BJ (cell line): ENCODE measurements around the gene MMRN1. TPM values are rescaled to one million over a fixed set of nuclear protein-coding genes. Genes with fewer than 3 reads are reported as not detected.

Experiments
- CTCF ChIA-PET: fragments of 350-600 bp; formaldehyde crosslinking; extraction: SDS; loops from one replicate; lab custom pipeline; 2021; ENCODE audit warnings: antibody characterized with exemption, inconsistent platforms; lab: Yijun Ruan, JAX
- POLR2A ChIA-PET: fragments of 300-600 bp; sonication (Branson Sonifier 250); formaldehyde crosslinking; extraction: SDS; loops from one replicate; lab custom pipeline; 2021; ENCODE audit warnings: antibody characterized with exemption; lab: Charles Lee
- DNase-seq: peaks from one replicate; pipeline ENCODE4 v3.0.0-alpha.2; 2011; ENCODE audit warnings: low read depth
- H3K27me3 ChIP-seq: 2 replicates; pipeline ENCODE4 v1.6.0; 2011; ENCODE audit warnings: low read length; ENCODE audit not compliant: control insufficient read depth, insufficient read depth
- H3K36me3 ChIP-seq: 2 replicates; pipeline ENCODE4 v1.5.1; 2011; ENCODE audit warnings: low read length; ENCODE audit not compliant: control insufficient read depth, insufficient read depth
- H3K4me3 ChIP-seq: 2 replicates; pipeline ENCODE4 v1.5.1; 2011; ENCODE audit warnings: low read depth, mild to moderate bottlenecking, control low read depth, low read length
- CTCF ChIP-seq: IDR thresholded peaks from 2 replicates; pipeline ENCODE4 v1.5.1; 2011; ENCODE audit warnings: low read depth, mild to moderate bottlenecking, control low read depth, inconsistent platforms, low read length, moderate library complexity; ENCODE audit not compliant: insufficient read depth
- polyA plus RNA-seq: library from polyadenylated mRNA; depleted of rRNA; stranded (reverse); fragments of >200 nt; gene quantifications from 2 replicates; pipeline ENCODE4 v1.2.3, GENCODE V29; 2011

The MMRN1 gene
- polyA plus RNA-seq, 1 experiment: not detected

GRCh38 chr4:89879215-89879614 is 15.4 kb upstream of the MMRN1 start:
- CTCF ChIA-PET: interaction anchor here (0.8 to 1.0 kb wide), 3 partner anchors 9 to 222 kb away, joined by 3 to 4 read pairs (median 3); no protein-coding TSS in a partner anchor
- DNase-seq: no peak
- TF ChIP-seq CTCF: no peak

DNA sequence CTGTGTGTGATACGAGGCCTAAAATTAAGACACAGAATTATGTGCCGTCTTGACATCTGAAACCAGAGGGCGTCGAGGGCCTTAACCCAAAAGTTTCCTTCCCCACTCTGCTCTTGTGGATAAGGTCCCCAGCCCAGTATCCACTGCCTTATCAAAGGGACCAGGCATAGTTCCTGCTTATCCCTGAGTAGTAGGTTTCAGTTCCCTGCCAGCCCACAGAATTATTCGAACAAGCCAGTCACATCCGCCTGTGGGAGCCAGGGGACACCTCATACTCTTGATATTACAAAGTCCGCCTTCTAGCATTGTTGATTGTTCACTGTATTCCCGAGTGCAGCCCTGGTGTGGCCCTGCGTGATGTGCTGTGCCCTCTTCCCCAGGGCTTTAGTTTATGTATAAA is 5.4 kb upstream of the MMRN1 start:
- CTCF ChIA-PET: no interaction called here

More at GRCh38 chr4:89879215-89879614, 15.4 kb upstream of the MMRN1 start:
- no peak overlapping the region for H3K4me3 ChIP-seq
- no peaks in the 10 kb centered on the region for H3K36me3 ChIP-seq
- no peaks in the 10 kb centered on the region for H3K27me3 ChIP-seq
- POLR2A ChIA-PET: no interaction called here

GRCh38 chr4:89897867-89898266 is 3.2 kb downstream of the MMRN1 start:
- Histone ChIP-seq H3K27me3 (no peaks in the 10 kb centered on the region), H3K36me3 (no peaks in the 10 kb centered on the region), H3K4me3 (no peak overlapping the region)
- ChIA-PET POLR2A (no interaction called here), CTCF (interaction anchor here (1.3 kb wide), 1 partner anchor 412 kb away, joined by 7 read pairs; no protein-coding TSS in a partner anchor)
- no peak for DNase-seq
- no peak for TF ChIP-seq CTCF

More for the DNA sequence above, 5.4 kb upstream of the MMRN1 start:
- no peaks in the 10 kb centered on the region for H3K27me3 ChIP-seq
- TF ChIP-seq CTCF: no peak
- POLR2A ChIA-PET: no interaction called here
- H3K36me3 ChIP-seq: no peaks in the 10 kb centered on the region
- no peak overlapping the region for H3K4me3 ChIP-seq
- no peak for DNase-seq

DNA sequence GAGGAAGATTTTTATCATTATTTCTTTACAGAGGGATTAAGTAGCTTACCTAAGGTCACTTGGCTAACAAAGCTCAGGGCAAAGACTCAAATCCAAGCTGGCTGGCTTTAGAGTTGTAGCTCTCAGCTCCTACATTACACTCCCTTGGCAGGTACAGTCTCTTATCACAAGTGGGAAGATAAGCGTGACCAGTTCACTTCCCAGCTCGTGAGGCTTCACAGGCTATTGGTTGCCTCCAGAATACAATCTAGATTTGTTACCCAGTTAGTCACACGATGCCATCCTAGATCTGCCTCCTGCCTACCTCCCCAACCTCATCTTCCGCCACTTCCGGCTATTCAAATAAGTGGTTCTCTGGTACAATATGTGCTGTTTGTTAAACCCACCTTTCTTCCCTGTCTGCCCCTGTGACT is 3.7 kb downstream of the MMRN1 start:
- H3K27me3 ChIP-seq: no peaks in the 10 kb centered on the region
- POLR2A ChIA-PET: no interaction called here
- H3K4me3 ChIP-seq: no peak overlapping the region
- H3K36me3 ChIP-seq: no peaks in the 10 kb centered on the region
- CTCF ChIA-PET: interaction anchor here (1.3 kb wide), 1 partner anchor 412 kb away, joined by 7 read pairs; no protein-coding TSS in a partner anchor
- no peak for TF ChIP-seq CTCF
- DNase-seq: no peak

DNA sequence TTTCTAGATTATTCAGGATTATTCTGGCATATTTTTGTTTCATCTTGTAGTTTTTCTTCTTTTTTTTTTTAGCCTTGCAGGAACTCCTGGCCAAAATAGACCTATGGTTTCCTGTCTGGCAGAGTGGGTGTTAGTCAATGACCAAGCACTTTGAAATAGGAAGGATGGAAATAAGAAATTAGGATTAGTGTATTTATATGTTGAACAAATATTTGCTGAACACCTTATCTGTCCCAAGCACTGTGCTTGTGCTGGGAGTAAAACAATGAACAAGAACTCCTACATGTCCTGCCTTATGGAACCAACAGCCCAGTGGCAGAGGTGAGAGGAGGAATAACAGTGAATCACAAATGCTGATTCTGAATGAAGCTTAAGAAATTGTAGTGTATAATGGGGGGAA is 4.5 kb downstream of the MMRN1 start:
- ChIA-PET CTCF (interaction anchor here (1.3 kb wide), 1 partner anchor 413 kb away, joined by 7 read pairs; no protein-coding TSS in a partner anchor), POLR2A (no interaction called here)

More for the DNA sequence above, 4.5 kb downstream of the MMRN1 start:
- TF ChIP-seq CTCF: no peak
- no peak for DNase-seq
- no peak overlapping the region for H3K4me3 ChIP-seq
- H3K36me3 ChIP-seq: no peaks in the 10 kb centered on the region
- no peaks in the 10 kb centered on the region for H3K27me3 ChIP-seq
